HCEC 1CT (cell line): ENCODE measurements around the gene ANKDD1B.
"Not testable (repeated sequence)": the region's sequence is repeated elsewhere in the genome, so short reads cannot be mapped to it uniquely, and the experiment has no call there.

Experiments
- DNase-seq: peaks from one replicate; pipeline ENCODE4 v3.0.0-alpha.2; 2017

The ANKDD1B gene

DNA sequence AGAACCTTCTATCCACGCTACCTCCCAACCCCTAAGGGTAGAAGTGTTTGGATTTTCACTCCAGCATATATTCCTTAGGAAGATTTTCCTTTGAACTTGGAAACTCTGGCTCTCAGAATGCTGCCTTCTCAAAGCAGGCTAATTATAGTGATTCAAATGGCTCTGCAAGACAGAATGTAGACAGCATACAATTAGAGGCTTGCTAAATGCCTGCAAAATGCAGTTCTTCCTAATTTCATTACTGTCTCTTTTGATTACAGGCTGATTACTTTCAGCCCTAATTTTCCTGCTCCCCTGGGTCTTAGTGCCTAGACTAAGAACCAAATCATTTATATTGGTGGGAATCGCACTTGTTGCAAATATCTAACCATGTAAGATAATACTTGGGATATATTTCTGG lies 50.8 kb downstream of the ANKDD1B start:
- DNase-seq: no peak

DNA sequence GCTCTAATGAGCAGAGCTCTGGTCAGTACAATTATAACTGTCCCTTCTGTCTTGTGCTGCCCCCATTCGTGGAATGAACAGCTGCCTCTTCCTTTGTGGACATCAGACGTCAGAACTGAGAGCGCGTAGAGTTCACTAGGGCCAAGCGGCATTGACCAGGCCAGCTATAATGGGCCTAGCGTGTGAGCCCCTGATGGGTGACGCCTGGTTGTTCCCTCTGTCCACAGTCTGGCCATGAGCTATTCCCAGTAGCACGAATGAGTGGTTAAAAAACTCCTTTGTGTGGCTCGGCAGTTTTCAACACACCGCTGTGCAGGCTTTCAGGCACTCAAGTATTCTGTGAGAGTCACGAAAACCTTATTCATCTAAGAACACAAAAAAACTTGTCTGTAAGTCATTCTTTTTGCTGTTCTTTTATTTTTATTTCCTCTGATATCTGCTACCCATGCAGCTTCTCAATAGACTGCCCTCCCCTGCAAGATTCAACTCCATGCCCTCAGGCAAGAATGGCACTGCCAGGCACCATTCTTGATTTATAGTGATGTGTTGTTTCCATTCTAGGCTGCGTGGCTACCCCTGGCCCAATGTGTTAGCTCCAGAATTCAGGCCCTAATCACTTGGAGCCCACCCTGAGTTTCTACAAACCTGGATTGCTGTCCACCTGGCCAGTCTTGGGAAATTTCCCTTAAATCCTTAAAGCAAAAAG lies 52.5 kb downstream of the ANKDD1B start:
- DNase-seq: no peak

DNA sequence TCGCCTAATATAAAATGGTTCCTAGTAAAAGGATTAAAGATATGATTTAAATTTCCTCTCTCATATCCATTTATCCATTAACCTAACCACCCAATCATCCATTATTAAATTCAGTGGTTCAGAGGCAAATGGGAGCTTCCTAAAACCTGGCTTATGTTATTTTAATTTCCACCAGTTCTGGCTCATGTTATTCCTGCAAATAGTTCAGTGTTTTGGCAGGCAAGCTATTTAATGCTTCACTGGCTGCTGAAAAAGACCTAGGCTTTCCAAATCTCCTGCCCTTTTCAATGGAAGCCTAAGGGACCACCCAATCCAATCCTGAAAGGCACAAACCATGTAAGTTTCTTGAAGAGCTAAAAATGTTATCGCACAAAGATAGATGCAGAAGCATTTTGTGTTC lies 53.7 kb downstream of the ANKDD1B start:
- no peak for DNase-seq

DNA sequence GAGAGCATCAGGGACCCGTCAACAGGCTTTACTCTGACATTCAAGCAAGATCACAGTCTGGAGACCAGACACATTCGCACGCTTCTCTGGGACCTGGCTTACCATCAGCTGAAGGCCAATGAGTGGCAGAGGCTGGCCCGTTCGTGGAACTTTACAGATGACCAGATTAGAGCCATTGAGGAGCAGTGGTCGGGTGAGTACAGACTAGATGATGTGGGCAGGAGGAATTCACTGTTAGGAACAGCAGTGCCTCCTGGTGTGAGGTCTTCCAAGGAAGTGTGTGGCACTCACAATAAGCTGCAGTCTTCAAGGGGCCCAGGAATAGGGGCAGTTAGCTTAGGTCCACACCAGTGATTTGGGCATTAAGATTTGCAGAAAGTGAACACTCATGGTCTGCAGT lies 55.5 kb downstream of the ANKDD1B start:
- DNase-seq: no peak

DNA sequence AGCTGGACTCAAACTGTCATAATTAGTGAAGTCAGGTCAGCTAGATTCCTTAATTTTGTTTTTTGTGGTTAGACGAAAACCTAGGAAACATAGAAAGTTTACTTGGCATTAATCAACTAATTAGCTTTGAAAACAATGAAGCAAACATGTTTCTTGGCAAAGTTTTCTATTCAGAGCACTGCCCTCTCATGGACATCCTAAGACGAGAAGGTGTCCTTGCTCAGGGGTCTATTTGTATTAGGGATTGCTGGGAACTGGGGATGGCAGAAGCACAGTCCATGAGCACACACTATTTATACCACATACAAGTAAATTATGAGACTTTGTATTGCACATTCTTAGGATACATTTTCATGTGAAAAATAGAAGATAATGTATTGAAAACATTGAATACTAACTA lies 56.3 kb downstream of the ANKDD1B start:
- DNase-seq: no peak

DNA sequence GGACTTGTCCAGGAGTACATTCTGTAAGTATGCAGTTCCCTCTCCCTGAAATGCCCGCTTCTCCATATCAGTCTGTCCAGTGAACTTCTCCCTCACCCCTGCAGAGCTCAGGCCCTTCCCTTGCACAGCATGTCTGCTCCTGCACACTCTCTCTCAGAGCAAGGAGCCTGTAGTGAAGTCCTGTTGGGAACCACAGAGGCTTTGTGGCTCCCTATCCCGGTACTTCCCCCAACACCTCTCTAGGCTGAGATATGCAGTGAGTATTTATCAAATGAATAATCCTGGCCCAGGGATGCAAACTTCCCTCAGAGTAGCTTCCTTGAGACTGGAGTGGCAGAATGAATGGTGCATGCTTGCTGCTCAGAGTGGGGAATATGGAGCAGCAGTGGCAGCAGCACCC lies 57.2 kb downstream of the ANKDD1B start:
- DNase-seq: no peak

DNA sequence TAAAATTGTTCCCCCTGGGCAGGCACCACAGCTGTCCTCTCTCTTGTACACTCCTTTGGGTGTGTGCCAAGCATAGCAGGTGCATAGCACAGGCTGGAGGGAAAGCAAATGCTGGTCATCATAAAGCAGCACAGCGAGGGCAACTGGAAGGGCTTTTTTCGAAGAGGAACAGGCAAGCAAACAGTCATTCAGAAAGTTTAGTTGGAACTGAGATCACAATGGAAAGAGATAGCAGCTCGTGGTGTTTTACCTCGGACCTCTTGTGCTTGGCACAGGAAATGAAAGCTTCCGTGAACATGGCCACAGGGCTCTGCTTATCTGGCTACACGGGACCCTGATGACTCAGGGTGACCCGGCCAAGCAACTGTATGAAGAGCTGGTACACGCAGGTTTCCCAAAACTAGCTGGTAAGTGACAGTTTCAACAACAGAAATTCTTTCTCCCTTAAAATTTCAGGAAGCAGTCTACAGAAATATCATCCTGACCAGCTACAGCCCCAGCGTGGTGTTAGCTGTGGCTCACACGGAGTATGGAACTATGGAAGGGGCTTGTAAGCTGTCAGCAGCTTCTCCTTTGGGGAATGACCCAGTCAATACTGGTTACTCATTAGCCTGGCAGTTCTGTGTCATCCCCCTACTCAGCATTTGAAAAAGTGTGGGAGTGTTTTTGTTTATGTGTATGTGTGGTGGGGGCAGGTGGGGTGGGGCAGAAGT lies 57.9 kb downstream of the ANKDD1B start:
- peak; percentile 9 for DNase-seq

DNA sequence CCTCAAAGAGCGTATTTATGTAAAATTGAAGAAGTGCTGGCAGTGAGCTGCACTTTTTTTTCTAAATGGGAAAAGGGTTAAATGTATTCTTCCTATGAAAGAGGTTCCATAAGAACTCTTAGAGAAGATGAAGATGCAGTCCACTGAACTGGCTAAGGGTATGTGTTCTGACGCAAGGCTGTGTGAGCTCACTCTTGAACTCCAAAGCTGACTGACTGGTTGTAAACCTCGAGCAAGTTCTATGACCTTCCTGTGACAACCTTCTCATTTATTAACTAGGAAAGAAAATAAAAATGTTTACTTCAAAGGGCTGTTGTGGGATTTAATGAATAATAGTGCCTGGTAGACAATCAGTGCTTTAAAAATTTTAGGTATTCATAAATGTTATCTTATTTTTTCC lies 59.3 kb downstream of the ANKDD1B start:
- peak; percentile 67 for DNase-seq

DNA sequence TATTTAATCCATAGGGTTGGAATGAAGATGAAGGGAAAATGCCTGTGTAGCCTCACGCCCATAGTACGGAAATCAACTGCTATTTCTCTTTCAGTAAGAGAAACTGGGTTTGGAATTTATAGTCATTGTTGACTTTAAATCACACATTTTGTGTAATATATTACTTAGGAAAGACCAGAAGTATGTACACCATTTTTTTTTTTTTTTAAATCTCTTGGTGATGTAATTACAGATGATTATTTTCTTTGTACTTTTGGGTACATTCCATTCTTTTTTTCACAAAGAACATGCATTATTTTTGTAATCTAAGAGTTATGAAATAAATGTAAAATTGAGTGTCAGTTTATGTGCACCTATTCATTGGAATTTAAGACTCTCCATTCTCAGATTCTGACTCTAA lies 60.3 kb downstream of the ANKDD1B start:
- DNase-seq: peak; percentile 34

DNA sequence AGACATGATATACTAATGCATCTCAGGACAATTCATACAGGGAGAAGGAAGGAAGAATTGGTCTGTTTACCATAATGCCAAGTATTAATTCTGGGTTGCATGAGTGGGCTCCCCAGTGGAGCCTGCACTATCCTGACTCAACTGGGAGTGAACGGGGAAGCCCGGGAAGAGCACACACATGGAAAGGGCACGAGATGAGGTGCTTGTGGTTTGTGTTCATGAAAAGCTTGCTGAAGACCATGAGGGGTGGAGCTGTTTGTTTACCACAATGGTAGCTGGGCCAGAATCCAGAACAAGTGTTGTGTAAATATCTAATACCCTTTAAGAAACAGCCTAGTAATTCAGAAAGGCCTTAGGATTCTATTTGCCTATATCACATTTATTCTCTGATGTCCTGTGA lies 61.4 kb downstream of the ANKDD1B start:
- peak; percentile 51 for DNase-seq

DNA sequence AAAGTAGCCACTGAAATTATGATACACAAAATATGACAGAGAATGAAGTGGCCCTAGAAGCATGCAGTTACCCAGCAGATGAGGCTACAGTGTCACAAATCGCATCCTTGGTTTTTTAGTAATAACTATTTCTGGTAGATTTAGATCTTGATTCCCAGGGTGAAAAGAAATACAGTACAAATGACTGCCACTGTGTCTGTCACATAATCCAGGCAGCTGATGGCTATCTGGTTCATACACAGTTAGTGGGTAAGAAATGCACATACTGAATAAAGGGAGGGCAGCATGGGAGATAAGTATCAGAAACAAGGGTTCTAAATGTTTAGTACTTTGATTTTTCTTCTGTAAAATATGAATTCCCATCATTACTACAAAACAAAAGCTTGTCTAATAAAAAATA lies 64.5 kb downstream of the ANKDD1B start:
- DNase-seq: no peak

DNA sequence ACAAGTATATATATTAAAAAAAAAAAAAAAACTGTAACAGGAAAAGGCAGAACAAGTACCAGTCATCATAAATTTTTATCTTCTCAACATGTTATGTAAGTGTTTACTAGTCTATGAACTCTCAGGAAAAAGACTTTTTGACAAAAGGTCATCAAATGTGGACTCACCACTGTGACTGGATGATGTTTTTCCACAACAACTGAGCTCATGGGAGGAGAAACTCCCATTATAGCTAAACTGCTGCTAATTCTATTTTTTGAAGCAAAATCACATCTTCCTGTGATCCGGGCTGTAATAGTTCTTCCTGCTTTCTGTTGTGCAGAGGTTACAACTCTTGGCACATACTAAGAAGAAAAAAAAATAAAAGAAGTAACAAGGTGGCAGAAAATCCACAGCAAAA lies 66.4 kb downstream of the ANKDD1B start:
- no peak for DNase-seq

DNA sequence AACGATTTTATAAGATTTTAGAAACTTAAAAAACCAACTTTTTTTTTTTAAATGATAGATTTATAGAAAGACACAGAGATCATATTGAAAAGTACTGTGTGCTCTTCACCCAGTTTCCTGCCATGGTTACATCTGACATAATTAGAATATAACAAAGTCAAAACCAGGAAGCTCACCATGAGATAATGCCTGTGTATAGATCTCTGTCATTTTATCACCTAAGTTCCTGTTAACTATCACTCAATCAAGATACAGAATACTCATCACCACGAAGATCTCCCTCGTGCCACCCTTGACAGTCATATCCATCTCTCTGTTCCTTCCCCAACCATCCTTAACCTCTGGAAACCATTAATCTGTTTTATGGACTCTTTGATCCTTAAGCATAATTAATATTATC lies 66.9 kb downstream of the ANKDD1B start:
- no peak for DNase-seq

DNA sequence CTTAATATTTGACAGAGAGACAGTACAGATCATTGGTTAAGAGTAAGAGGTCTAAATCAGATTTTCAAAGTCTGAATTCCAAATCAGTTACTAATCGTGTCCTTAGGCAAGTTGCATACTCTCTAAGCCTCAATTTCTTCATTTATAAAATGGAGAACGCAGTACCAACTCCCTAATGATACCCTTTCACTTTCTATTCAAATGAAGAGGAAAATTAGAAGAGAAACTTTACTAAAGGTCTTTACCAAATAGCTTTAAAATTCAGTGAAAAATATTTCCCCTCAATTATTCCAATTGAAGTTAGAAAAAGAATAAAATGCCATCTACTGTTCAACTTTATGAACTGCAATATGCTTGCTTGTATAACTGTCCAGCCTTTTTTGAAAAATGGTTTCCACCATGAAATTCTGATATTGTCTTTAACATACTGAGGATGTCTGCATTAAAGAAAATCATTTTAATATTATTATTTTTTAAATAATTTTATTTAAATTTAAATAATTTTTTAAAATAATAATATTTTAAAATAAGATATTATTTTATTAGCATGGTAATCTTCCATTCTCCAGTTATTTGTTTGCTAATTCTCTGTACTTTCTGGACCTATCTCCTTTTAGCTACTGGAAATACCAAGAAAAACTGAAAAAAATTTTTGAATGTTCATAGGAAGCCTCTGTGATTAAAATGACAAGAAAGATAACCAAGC lies 70.0 kb downstream of the ANKDD1B start:
- DNase-seq: peak; percentile 61

DNA sequence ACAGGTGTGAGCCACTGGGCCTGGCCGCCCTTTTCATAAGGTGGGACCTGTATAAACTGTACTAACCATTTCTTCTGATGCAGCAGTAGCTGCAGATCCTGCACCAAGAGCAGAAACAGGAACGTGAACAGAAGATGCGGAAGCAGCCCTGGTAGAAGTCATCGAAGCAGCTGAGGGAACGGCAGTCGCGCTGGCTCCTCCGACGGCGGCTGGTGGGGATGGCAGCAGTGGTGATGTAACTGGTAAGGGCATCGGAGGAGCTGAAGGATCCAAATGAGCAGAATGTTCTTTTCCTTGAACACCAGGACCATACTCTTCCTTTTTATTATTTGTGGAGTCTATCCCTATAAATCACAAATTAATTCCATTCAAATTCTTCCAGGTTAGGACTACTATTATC lies 73.9 kb downstream of the ANKDD1B start:
- no peak for DNase-seq

DNA sequence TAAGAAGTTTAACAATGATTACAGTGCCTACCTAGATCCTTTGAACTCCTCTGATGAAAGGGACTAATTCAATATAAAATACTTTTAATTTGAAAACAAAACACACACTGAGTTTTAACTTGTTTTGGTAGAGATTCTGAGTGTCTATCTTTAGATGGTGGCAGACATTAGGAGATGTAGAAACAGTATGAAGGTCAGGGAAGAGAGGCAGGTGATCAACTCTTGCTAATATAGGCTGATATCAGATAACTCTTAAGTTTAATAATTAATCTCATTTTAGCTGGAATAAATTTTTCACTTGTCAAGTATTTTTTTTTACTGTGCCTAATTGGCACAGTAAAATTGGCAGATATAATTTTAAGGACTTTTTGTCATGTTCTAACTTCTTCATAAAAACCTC lies 75.2 kb downstream of the ANKDD1B start:
- DNase-seq: no peak

DNA sequence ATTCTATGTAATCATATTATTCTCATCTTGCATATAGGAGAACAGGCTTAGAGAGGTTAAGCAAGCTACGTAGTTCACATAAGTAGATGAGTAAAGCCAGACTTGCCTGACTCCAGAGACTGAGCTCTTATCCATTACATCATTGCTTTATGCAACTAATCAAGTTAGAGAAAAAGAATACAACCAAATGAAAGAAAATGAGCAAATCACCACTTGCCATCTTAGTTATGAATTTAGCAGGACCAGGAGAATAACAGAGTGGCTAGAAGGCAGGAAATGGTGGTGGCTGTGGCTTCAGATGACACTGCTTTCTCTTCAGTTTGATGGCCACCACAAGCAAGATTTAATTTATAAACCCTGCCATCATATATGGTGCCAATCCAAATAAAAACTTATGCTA lies 79.4 kb downstream of the ANKDD1B start:
- DNase-seq: no peak

DNA sequence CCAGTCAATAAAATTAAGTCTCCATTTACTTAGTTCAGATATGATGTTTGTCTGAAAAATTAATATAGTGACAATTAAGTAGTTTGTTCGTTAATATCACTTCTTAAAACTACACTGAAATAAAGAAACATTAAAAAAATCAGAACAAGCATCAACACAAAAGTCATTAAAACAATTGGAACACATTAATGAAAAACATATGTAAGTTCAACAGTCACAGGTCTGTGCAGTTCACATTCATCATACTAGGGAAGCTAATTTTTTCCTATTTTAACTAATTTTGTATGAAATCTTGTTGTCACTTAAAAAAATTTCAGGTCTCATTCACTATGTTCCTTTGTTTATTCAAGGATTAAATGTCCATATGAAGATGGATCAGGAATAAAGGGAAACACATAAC lies 83.5 kb downstream of the ANKDD1B start:
- no peak for DNase-seq

DNA sequence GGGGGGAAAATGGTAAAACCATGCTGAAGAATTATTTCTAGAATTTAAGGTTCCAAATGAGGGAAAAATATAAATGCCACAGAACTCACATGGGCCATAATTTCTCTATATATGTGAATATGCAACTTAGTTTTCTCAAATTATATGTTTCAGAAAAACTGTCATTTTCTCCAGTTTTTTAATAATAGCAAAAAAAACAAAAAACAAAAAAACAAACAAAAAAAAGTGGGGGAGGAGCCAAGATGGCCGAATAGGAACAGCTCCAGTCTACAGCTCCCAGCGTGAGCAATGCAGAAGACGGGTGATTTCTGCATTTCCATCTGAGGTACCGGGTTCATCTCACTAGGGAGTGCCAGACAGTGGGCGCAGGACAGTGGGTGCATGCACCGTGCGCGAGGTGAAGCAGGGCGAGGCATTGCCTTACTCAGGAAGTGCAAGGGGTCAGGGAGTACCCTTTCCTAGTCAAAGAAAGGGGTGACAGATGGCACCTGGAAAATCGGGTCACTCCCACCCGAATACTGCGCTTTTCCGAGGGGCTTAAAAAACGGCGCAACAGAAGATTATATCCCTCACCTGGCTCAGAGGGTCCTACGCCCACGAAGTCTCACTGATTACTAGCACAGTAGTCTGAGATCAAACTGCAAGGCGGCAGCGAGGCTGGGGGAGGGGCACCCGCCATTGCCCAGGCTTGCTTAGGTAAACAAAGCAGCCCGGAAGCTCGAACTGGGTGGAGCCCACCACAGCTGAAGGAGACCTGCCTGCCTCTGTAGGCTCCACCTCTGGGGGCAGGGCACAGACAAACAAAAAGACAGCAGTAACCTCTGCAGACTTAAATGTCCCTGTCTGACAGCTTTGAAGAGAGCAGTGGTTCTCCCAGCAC lies 84.5 kb downstream of the ANKDD1B start:
- not testable (repeated sequence) for DNase-seq

DNA sequence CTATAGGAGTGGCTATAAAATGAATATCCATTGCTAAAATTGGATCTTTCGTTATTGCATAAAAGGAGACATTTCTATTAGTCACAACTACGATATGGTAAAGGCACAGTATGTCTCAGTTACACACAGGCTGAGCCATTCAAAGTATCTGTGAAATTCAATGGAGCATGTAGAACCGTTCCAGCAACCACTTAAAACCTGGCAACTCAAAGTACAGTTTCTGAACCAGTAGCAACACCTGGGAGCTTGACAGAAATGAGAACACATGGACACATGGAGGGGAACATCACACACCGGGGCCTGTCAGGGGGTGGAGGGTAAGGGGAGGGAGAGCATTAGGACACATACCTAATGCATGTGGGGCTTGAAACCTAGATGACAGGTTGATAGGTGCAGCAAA lies 90.6 kb downstream of the ANKDD1B start:
- no peak for DNase-seq

DNA sequence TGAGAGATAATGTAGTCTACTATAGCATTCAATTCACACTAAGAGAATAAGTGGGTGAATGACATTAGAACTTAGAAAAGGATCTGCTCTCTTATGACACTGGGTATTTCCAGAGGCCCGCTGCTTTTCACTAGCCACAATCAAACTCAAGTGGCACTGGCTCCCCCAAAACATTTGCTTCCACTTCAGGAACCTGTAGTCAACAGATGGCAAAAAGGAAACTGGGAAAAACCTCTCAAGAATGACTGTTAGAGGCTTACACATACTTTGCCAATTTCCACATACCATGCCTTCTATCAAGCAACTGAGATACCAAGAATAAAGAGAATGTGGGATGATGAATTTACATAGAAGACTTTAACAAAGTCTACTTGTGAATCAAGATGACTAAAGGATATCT lies 94.8 kb downstream of the ANKDD1B start:
- no peak for DNase-seq

DNA sequence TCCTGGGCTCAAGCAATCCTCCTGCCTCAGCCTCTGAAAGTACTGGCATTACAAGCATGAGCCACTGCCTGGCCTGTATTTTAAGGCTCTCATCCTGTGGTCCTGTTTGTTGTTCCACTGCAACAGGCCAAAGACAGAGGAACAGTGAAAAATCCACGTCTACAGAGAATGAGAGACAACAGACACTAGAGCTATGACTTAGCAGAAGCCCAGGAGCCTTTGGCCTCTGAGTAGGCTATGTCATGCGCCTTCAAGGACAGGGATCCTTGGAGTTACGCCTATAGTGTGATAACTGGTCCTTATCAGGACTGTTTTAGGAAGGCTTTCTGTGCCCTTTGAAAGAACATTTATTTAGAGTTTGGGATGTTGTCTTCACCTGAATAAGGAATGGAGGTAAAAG lies 95.5 kb downstream of the ANKDD1B start:
- DNase-seq: no peak

DNA sequence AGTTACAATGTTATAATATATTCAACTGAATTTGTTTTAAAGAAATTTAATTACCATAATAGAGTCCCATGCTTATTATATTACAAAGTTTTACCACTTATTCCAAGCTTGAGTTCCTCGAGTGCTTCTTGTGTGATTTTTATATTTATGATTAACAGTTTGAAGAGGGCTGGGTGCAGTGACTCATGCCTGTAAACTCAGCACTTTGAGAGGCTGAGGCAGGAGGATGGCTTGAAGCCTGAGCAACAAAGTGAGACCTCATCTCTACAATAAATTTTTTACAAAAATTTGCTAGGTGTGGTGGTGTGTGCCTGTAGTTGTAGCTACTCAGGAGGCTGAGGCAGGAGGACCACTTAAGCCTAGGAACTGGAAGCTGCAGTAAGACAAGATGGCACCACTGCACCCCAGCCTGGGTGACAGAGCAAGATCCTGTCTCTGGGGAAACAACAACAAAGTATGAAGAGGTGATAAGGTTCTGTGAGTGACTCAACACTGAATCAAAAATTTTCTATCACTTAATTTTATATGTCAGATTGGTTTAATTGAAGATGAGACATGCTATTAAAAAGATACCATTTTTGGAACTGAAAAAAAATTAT lies 96.8 kb downstream of the ANKDD1B start:
- peak; percentile 39 for DNase-seq
